NOMO-1 treated with DMSO at 0.1 percent for 48 hours (cell line): ENCODE measurements around the gene GALNTL6.
"Not testable (repeated sequence)": the region's sequence is repeated elsewhere in the genome, so short reads cannot be mapped to it uniquely, and the experiment has no call there.

Experiments used
- DNase-seq: peaks from one replicate; lab custom pipeline; 2025; ENCODE audit not compliant: unreplicated experiment; lab: John Stamatoyannopoulos, UW

The GALNTL6 gene

GRCh38 chr4:172998527-172999469 lies 1185.6 kb downstream of the GALNTL6 start:
- peak; percentile 65 for DNase-seq

GRCh38 chr4:173001571-173001970 lies 1188.4 kb downstream of the GALNTL6 start:
- DNase-seq = no peak

GRCh38 chr4:173002830-173003561 lies 1189.8 kb downstream of the GALNTL6 start:
- DNase-seq = peak; percentile 87

- DNase-seq = no peak
Observed at GRCh38 chr4:173005912-173006633, 1192.9 kb downstream of the GALNTL6 start.

- no peak for DNase-seq
Observed at GRCh38 chr4:173008436-173008835, 1195.2 kb downstream of the GALNTL6 start.

GRCh38 chr4:173009129-173009823 lies 1196.1 kb downstream of the GALNTL6 start:
- no peak for DNase-seq

- no peak for DNase-seq
Observed at GRCh38 chr4:173012608-173013007, 1199.4 kb downstream of the GALNTL6 start.

- peak; percentile 58 for DNase-seq
Observed at GRCh38 chr4:173013232-173013930, 1200.2 kb downstream of the GALNTL6 start.

GRCh38 chr4:173014113-173014558 lies 1200.9 kb downstream of the GALNTL6 start:
- DNase-seq = peak; percentile 25

- DNase-seq = no peak
Observed at GRCh38 chr4:173014836-173015235, 1201.6 kb downstream of the GALNTL6 start.

GRCh38 chr4:173017802-173018201 lies 1204.6 kb downstream of the GALNTL6 start:
- no peak for DNase-seq

GRCh38 chr4:173018446-173018845 lies 1205.2 kb downstream of the GALNTL6 start:
- no peak for DNase-seq

- no peak for DNase-seq
Observed at GRCh38 chr4:173019664-173020063, 1206.5 kb downstream of the GALNTL6 start.

GRCh38 chr4:173021746-173022573 lies 1208.8 kb downstream of the GALNTL6 start:
- DNase-seq = not testable (repeated sequence)

GRCh38 chr4:173024203-173024602 lies 1211.0 kb downstream of the GALNTL6 start:
- DNase-seq = no peak

- peak; percentile 43 for DNase-seq
Observed at GRCh38 chr4:173025131-173025530, 1211.9 kb downstream of the GALNTL6 start.

- DNase-seq = no peak
Observed at GRCh38 chr4:173037242-173037641, 1224.0 kb downstream of the GALNTL6 start.

- no peak for DNase-seq
Observed at GRCh38 chr4:173038192-173038896, 1225.1 kb downstream of the GALNTL6 start.
